K562 (cell line): ENCODE measurements around the gene MED16. TPM values are rescaled to one million over a fixed set of nuclear protein-coding genes. Genes with fewer than 3 reads are reported as not detected.

Experiments used
- BCL6 ChIP-seq: fragments of 250-450 bp; sonication (Bioruptor Pico); IDR thresholded peaks from 2 replicates; pipeline ENCODE4 v1.4.0; 2020
- BRD9 ChIP-seq: fragments of 450-650 bp; IDR thresholded peaks from 2 replicates; pipeline ENCODE4 v1.6.1; 2018; ENCODE audit warnings: low read depth; ENCODE audit not compliant: partially characterized antibody
- CHCHD3 ChIP-seq: fragments of 250-450 bp; sonication (Bioruptor Pico); IDR thresholded peaks from 2 replicates; pipeline ENCODE4 v2.1.2; 2022; ENCODE audit warnings: mild to moderate bottlenecking
- E2F4 ChIP-seq: sonication (generic); formaldehyde crosslinking; IDR thresholded peaks from 2 replicates; pipeline ENCODE4 v1.8.0; 2022; ENCODE audit warnings: mild to moderate bottlenecking, low read depth, missing genetic modification reagents
- FOXM1 ChIP-seq, 2 experiments: fragments of 450-650 bp in 1 of 2; sonication (generic) in 1 of 2; formaldehyde crosslinking in 1 of 2; IDR thresholded peaks; 2 replicates each; pipeline versions ENCODE4 v1.6.1 to v1.9.0; 2017 to 2022; ENCODE audit warnings: low read depth in 2 of 2, mild to moderate bottlenecking in 2 of 2, missing genetic modification reagents in 1 of 2, moderate library complexity in 1 of 2
- HNRNPLL ChIP-seq: fragments of 200-400 bp; formaldehyde crosslinking; IDR thresholded peaks from 2 replicates; pipeline ENCODE4 v1.6.1; 2017; ENCODE audit warnings: low read length, low read depth, mild to moderate bottlenecking; ENCODE audit not compliant: poor library complexity, severe bottlenecking
- HSF4 ChIP-seq: fragments of 250-450 bp; sonication (Bioruptor Pico); IDR thresholded peaks from 2 replicates; pipeline ENCODE4 v2.1.2; 2022; ENCODE audit warnings: mild to moderate bottlenecking, moderate library complexity, borderline replicate concordance
- ILK ChIP-seq: fragments of 450-650 bp; IDR thresholded peaks from 2 replicates; pipeline ENCODE4 v1.6.1; 2016; ENCODE audit warnings: missing genetic modification characterization, low read depth, mild to moderate bottlenecking, missing compliant biosample characterization, moderate library complexity, borderline replicate concordance
- MBD2 ChIP-seq: sonication (generic); IDR thresholded peaks from 2 replicates; pipeline ENCODE4 v1.6.1; 2016; ENCODE audit warnings: low read depth, borderline replicate concordance
- MCM3 ChIP-seq: fragments of 450-650 bp; IDR thresholded peaks from 2 replicates; pipeline ENCODE4 v1.6.1; 2016
- MXI1 ChIP-seq: IDR thresholded peaks from 2 replicates; pipeline ENCODE4 v1.6.1; 2011; ENCODE audit warnings: low read depth, mild to moderate bottlenecking, improper control_type of control experiment, low read length
- MYC ChIP-seq, 2 experiments: fragments of 250-450 bp in 1 of 2; sonication (Bioruptor Pico) in 1 of 2; IDR thresholded peaks; 2 replicates each; pipeline versions ENCODE4 v1.5.1 to v1.6.1; 2012 to 2021; ENCODE audit warnings: low read depth in 2 of 2, borderline replicate concordance in 1 of 2, improper control_type of control experiment in 1 of 2, low read length in 1 of 2, mild to moderate bottlenecking in 1 of 2, moderate library complexity in 1 of 2
- STAG1 ChIP-seq: sonication (generic); formaldehyde crosslinking; IDR thresholded peaks from 2 replicates; pipeline ENCODE4 v1.5.0; 2020; ENCODE audit warnings: missing genetic modification reagents, borderline replicate concordance
- TCF7 ChIP-seq: sonication (generic); IDR thresholded peaks from 2 replicates; pipeline ENCODE4 v1.6.1; 2016; ENCODE audit warnings: antibody characterized with exemption, borderline replicate concordance
- ZC3H11A ChIP-seq: IDR thresholded peaks from 2 replicates; pipeline ENCODE4 v1.6.1; 2012; ENCODE audit warnings: low read depth, low read length, improper control_type of control experiment
- ZEB2 ChIP-seq: fragments of 450-650 bp; IDR thresholded peaks from 2 replicates; pipeline ENCODE4 v1.6.1; 2016
- ZNF324 ChIP-seq: fragments of 250-450 bp; sonication (Bioruptor Pico); IDR thresholded peaks from 2 replicates; pipeline ENCODE4 v1.4.0; 2020; ENCODE audit warnings: mild to moderate bottlenecking
- polyA plus RNA-seq, 8 experiments: library from polyadenylated mRNA; depleted of rRNA in 4 of 8; stranded (reverse) in 5 of 8; unstranded in 3 of 8; fragments of >200 nt; fragmentation: Nextera tagmentation in 2 of 8; fragmentation: Illumina TruSeq in 1 of 8; extraction: Ambion mirVana in 2 of 8; extraction: Trizol in 1 of 8; gene quantifications; 2 replicates each; pipeline versions ENCODE4 v1.2.1 to v1.2.3, GENCODE V29; 2011 to 2014; ENCODE audit warnings: inconsistent platforms in 1 of 8, missing spikeins in 1 of 8
- total RNA-seq, 7 experiments: library from RNA; depleted of rRNA in 6 of 7; stranded (reverse); fragments of >200 nt in 6 of 7; fragmentation: Illumina TruSeq in 2 of 7; extraction: Trizol in 2 of 7; gene quantifications; 2 replicates each; pipeline versions ENCODE4 v1.2.1 to v1.2.3, GENCODE V29; 2011 to 2021; ENCODE audit warnings: low replicate concordance in 1 of 7
- TF ChIP-seq, protein P1 (sequence below): fragments of 450-650 bp; formaldehyde crosslinking; IDR thresholded peaks from 2 replicates; pipeline ENCODE4 v1.4.0; 2022; ENCODE audit warnings: missing genetic modification characterization
- TF ChIP-seq, protein P2 (sequence below), 2 experiments: fragments of 150-350 bp in 1 of 2; IDR thresholded peaks; 2 replicates each; pipeline ENCODE4 v1.6.1; 2012 to 2016; ENCODE audit warnings: low read depth in 2 of 2, low read length in 2 of 2, mild to moderate bottlenecking in 1 of 2, moderate library complexity in 1 of 2
- TF ChIP-seq, protein P3 (sequence below): fragments of 450-650 bp; conservative IDR thresholded peaks from 2 replicates; pipeline ENCODE4 v1.6.1; 2016; ENCODE audit warnings: missing genetic modification characterization, low read depth, mild to moderate bottlenecking, control low read depth, missing compliant biosample characterization

Gene MED16
- total and polyA plus RNA-seq, 9 of the 15 experiments (the other 6 are each of a cell fraction or from before 2014, with no cell fraction given), result 0.89 to 59.9 (median 8.6) TPM

DNA sequence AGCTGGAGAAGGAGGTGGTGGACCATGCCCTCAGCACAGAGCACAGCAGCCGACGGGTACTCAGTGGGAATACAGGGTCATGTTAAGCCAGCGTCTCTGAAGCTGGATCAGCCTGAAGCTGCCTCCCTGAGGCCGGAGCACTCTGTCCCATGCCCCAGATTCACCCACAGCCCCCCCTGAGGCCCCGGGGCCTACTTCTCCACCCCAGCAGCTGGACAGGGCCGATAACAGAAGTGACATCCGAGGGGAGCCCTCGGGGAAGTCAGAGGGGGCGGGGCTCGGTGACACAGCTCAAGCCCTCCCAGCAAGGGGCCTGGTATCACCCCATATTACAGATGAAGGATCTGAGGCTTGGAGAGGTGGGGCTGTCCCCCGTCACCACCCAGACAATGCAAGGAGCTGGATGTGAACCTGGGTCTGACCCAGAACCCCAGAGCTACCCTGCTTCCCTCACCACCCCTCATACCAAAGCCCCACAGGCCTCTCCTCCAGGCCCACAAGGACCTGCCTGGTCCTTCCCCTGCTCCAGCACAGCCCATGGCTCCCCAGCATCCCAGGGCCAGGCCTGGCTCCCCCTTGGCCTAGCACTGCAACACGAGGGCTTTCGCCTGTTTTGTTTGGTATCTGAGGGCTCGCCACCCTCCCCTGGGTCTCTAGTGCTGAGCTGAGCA lies 14.3 kb upstream of the MED16 start (continued):
- TF ChIP-seq TCF7 (no peak), MXI1 (0 out of 2 replicates have a peak, but pooled peaks have one; percentile 14), CHCHD3 (CRISPR knock-in tag) (no peak), ILK (tag) (no peak), MCM3 (no peak), HSF4 (CRISPR knock-in tag) (no peak), FOXM1 (IDR thresholded peaks at IDR 0.05; ENCODE audit: low read depth) (peak; percentile 82), FOXM1 (CRISPR knock-in tag; IDR thresholded peaks at IDR 0.05; ENCODE audit: low read depth) (no peak), MBD2 (peak; percentile 89), ZNF324 (CRISPR knock-in tag) (no peak), BRD9 (peak; percentile 59), BCL6 (no peak), MYC (IDR thresholded peaks at IDR 0.05; ENCODE audit: low read depth, low read length) (peak; percentile 67; the same call in 1 of the 2 replicates), MYC (CRISPR knock-in tag; IDR thresholded peaks at IDR 0.05; ENCODE audit: borderline replicate concordance, low read depth) (no peak), STAG1 (CRISPR knock-in tag) (no peak), ZC3H11A (no peak), E2F4 (no peak), ZEB2 (no peak), HNRNPLL (no peak)
- TF ChIP-seq, protein P1, sequence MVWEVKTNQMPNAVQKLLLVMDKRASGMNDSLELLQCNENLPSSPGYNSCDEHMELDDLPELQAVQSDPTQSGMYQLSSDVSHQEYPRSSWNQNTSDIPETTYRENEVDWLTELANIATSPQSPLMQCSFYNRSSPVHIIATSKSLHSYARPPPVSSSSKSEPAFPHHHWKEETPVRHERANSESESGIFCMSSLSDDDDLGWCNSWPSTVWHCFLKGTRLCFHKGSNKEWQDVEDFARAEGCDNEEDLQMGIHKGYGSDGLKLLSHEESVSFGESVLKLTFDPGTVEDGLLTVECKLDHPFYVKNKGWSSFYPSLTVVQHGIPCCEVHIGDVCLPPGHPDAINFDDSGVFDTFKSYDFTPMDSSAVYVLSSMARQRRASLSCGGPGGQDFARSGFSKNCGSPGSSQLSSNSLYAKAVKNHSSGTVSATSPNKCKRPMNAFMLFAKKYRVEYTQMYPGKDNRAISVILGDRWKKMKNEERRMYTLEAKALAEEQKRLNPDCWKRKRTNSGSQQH (CRISPR knock-in tag), result no peak
- TF ChIP-seq, protein P2, sequence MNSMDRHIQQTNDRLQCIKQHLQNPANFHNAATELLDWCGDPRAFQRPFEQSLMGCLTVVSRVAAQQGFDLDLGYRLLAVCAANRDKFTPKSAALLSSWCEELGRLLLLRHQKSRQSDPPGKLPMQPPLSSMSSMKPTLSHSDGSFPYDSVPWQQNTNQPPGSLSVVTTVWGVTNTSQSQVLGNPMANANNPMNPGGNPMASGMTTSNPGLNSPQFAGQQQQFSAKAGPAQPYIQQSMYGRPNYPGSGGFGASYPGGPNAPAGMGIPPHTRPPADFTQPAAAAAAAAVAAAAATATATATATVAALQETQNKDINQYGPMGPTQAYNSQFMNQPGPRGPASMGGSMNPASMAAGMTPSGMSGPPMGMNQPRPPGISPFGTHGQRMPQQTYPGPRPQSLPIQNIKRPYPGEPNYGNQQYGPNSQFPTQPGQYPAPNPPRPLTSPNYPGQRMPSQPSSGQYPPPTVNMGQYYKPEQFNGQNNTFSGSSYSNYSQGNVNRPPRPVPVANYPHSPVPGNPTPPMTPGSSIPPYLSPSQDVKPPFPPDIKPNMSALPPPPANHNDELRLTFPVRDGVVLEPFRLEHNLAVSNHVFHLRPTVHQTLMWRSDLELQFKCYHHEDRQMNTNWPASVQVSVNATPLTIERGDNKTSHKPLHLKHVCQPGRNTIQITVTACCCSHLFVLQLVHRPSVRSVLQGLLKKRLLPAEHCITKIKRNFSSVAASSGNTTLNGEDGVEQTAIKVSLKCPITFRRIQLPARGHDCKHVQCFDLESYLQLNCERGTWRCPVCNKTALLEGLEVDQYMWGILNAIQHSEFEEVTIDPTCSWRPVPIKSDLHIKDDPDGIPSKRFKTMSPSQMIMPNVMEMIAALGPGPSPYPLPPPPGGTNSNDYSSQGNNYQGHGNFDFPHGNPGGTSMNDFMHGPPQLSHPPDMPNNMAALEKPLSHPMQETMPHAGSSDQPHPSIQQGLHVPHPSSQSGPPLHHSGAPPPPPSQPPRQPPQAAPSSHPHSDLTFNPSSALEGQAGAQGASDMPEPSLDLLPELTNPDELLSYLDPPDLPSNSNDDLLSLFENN (IDR thresholded peaks at IDR 0.05; ENCODE audit: low read depth in 2 of 2, low read length in 2 of 2), result peak in 1 of 2 experiments; percentile 95; a peak in 2 of 4 replicates
- TF ChIP-seq, protein P3, sequence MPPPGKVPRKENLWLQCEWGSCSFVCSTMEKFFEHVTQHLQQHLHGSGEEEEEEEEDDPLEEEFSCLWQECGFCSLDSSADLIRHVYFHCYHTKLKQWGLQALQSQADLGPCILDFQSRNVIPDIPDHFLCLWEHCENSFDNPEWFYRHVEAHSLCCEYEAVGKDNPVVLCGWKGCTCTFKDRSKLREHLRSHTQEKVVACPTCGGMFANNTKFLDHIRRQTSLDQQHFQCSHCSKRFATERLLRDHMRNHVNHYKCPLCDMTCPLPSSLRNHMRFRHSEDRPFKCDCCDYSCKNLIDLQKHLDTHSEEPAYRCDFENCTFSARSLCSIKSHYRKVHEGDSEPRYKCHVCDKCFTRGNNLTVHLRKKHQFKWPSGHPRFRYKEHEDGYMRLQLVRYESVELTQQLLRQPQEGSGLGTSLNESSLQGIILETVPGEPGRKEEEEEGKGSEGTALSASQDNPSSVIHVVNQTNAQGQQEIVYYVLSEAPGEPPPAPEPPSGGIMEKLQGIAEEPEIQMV, result no peak
